Breast epithelium (tissue), 3 donors: ENCODE data around the gene STAC3.
"Not testable (repeated sequence)": the region's sequence is repeated elsewhere in the genome, so short reads cannot be mapped to it uniquely, and the experiment has no call there.

ENCODE experiments used
- CTCF ChIP-seq, 3 donors: fragments of 450-650 bp; IDR thresholded peaks; one replicate each; pipeline ENCODE4 v1.5.1; 2016 to 2017; ENCODE audit warnings: antibody characterized with exemption in 3 of 3, mild to moderate bottlenecking in 3 of 3, moderate library complexity in 3 of 3
- POLR2A ChIP-seq: fragments of 450-650 bp; IDR thresholded peaks from one replicate; pipeline ENCODE4 v1.6.1; 2016; ENCODE audit warnings: antibody characterized with exemption, mild to moderate bottlenecking, moderate library complexity
- POLR2AphosphoS5 ChIP-seq, 3 donors: sonication (generic); formaldehyde crosslinking; IDR thresholded peaks; one replicate each; pipeline ENCODE4 v1.6.1; 2017; ENCODE audit warnings: antibody characterized with exemption in 3 of 3

GRCh38 chr12:57282073-57282472, 31.1 kb upstream of the STAC3 start:
- TF ChIP-seq CTCF (IDR thresholded peaks at IDR 0.05); POLR2AphosphoS5 (IDR thresholded peaks at IDR 0.05); POLR2A: not testable (repeated sequence)
